NCI-H2171 treated with DMSO at 0.1 percent for 48 hours (cell line): ENCODE measurements around the gene TLE1.
"Not testable (repeated sequence)": the region's sequence is repeated elsewhere in the genome, so short reads cannot be mapped to it uniquely, and the experiment has no call there.

ENCODE experiments used
- DNase-seq: peaks from one replicate; lab custom pipeline; 2025; lab: John Stamatoyannopoulos, UW

TLE1 gene

DNA sequence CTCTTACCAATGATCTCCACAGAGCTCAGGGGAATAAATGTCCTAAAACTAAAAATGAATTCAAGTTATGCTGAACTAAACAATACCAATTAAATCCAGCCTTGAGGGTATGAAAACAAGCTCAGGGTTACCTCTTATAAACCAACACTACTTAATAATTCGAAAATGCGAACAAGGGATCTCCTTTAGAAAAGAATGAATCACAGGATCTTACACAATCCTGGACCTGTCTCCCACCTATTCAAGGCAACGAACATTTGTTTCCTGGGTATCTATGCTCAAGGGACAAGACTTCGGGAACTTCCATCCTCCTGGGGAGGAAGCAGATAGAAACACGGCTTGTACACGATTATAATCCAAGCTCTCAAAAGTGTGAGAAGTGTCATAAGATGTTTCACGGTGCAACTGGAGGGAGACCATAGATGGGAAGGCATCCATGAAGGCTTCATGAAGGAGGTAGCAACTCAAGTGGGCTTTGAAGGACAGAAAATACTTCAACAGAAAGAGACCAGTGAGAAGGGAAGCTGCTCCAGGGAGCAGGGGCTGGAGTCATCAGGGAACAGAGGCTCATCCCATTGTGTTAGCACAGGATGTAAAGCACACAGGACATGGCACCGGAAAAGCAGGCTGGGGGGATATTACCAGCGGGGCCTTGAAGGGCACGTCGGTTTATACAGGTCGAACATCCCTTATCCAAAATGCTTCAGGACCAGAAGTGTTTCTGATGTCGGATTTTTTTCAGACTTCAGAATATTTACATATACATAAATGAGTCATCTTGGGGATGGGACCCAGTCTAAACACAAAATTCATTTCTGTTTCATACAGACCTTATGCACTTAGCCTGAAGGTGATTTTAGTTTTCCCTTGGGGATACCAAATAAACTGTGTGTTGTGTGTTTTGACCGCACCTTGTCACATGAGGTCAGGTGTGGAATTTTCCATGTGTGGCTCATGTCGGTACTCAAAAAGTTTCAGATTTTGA is 87.4 kb downstream of the TLE1 start:
- DNase-seq, result no peak

DNA sequence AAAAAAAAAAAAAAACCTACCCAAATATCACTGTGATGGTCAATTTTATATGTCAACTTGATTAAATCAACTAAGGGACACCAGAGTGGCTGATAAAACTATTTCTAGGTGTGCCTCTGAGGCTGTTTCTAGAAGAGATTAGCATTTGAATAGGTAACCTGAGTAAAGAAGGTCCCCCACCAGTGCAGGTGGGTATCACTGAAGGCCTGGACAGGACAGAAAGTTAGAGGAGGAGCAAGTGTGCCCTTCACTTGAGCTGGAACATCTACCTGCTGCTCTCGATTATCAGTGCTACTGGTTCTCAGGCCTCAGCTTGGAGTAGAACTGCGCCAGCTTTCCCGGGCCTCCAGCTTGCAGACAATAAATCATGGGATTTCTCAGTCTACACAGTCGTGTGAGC is 88.7 kb downstream of the TLE1 start:
- DNase-seq, result no peak

- no peak for DNase-seq
These were observed 89.5 kb downstream of the TLE1 start for GRCh38 chr9:81599837-81600236.

GRCh38 chr9:81598811-81599210 is 90.5 kb downstream of the TLE1 start:
- DNase-seq, result no peak

DNA sequence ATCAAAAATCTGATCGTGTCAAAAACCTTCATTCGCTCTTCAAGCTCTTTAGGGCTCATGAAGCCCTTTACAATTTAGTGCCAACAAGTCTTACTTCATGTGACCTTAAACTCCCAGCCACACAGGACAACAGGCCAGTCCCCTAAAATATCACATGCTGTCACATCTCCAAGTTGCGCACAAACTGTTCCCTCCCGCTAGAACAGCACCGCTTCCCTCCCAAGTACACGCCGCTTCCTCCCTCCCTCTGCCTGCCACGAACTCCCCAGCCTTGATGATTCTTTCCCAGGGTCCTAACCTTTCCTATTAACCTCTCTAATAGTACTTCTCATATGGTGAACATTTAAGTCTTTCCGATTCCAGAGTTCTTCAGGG is 91.2 kb downstream of the TLE1 start:
- no peak for DNase-seq

DNA sequence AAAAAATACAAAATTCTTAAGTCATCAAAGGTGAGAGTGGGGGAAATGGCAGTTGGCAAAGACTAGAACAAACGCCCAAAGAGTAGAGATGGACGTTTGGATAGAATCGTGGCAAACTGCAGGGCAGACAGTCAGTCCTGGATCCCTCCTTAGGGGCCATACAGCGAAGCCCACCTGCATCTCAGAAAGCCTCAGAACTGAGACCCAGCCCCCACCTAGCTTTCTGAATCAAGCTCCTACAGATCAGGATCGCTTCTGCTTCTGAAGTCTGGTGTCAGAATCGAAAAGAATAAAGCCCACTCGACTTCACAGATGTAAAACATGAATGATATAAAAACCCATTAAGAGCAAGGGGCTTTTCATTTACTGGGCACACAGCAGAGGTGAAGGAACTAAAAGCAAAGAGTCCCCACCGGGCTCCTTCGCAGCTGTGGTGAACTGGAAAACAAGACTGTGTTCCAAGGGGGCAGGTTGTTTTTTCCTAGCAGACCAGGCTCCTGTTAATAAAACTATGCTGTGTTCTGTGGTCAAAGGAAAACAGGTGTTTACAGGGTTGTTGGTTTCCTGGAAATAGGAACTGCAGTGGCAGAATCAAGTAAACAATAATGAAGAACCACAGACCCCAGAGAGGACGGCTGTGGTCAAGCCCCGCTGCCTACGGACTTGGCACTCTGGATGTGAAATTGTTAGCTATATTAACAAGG is 91.8 kb downstream of the TLE1 start:
- no peak for DNase-seq

DNA sequence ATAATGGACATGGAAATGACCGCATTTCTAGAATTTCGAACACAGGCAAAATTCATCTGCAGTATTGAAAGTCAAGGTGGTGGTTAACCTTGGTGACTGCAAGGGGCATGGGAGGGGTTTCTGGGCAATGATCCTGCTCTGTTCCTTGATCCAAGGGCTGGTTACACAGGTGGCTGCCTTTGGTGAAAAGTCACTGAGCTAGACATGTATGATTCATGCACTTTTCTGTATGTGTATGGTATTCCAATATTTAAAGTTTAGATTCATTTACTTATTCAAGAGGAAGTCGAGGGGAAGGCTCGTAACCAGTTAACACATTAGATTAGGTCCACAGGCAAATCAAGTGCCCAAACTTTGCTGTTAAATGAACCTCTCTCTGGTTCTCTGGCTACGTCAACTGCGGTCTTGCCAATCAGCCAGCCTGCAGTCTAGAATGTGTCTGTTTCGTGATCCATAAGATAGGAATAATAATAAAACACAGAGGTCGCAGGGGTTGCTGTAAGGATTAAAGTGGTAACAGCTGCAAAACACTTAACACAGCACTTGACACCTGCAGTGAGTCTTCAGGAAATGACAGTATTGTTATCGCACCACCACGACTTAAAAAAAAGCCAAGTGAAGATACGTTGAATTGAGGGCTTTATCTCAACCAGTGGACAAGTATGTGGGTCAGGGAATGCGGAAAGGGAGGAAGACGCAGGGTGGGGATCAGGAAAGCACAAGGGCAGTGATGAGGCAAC is 92.5 kb downstream of the TLE1 start:
- peak; percentile 38 for DNase-seq

DNA sequence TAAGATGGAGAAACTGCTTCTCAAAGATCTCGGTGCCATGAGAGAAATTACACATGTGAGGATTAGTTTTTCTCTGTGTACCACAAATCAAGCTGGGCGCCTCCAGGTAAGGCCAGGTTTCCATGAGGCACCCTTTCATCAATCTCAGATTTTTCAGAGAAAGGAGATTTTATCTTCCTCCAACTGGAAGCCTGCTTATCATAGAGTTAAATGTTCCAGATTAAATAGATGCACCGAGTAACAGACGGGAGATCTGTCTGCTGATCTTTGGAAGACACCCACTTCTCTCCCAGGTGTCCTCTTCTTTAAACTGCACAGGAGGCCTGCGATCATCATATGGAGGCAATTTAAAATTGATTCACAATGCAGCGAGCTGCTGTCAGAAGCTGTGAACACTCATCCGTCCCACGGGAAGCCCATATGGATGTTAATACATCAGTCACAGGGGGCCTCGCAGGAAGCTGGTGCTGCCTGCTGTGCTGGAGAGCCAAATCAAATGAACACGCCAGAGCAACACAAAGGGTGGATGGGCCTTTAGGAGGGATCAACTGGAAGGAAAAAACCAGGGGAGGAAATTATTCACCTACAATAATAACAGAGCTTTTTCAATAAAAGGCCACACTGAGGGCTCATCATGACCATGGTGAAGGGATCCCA is 93.3 kb downstream of the TLE1 start:
- peak; percentile 97 for DNase-seq

- not testable (repeated sequence) for DNase-seq
These were observed 94.1 kb downstream of the TLE1 start for GRCh38 chr9:81595293-81595692.

DNA sequence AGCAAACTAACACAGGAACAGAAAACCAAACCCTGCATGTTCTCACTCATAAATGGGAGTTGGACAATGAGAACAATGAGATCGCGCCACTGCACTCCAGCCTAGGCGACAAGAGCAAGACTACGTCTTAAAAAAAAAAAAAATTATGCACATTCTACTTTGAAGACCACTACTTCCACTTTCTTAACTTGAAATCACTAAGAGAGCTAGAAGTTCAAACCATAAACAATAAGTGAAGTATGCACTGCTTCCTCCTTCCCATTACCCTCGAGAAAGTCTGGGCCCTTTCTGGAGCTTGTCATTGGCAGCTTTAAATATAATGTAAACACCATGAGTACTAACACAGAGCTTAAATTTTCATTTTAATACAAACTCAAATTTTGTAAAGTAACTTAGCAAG is 94.9 kb downstream of the TLE1 start:
- DNase-seq, result no peak

DNA sequence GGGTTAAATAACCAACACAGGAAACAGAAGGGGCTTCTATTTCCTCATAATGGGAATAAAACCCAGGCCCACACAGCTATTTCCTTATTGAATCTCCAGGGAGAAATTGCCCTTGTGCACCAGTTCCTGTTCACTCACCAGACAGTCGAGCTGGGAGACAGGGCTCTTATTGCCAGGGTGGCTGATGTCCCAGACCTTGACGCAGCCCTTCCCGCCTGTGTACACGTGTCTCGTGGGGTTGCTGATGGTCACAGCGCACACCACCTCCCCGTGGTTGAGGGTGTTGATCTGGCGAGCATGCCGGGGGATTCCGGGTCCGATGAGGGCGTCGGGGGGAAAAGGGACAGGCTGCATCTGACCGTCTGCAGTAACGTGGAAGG is 96.5 kb downstream of the TLE1 start:
- DNase-seq, result no peak

GRCh38 chr9:81591791-81592190 is 97.6 kb downstream of the TLE1 start:
- no peak for DNase-seq

GRCh38 chr9:81590688-81591087 is 98.7 kb downstream of the TLE1 start:
- DNase-seq, result no peak

DNA sequence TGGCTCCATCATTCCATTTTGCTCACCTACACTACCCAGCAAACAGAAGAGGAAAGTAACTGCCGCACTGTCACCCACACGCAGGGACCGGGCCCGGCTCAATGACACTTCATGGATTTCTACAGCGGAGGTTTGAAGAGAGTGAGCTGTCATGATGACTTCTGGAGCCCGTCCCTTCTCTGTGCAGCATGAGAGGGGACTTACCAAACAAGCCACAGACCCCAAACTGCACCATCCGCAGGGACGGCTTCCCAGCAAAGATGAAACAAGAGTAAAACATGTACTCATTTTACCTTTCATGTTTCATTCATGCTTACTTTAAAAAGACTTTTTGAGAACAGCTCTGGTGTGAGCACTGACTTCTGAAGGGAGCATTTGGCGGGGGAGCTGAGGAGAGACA is 99.5 kb downstream of the TLE1 start:
- no peak for DNase-seq

DNA sequence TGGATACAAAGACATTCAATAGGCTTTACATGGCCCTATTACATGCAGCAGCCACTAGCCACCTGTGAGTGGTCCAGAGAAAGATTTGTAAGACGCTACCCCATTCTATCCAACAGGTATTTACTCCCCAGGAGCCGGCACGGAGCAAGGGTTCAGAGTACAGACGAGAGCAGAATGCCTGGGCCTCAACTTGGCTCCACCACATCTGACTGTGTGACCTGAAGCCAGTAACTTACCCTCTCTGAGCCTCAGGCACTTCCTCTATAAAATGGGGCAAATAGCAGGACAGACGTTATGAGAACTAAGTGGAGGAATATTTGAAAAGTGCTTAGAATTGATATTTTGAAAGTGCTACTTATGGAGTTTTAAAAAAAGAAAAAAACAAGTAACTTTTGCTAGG is 100.0 kb downstream of the TLE1 start:
- no peak for DNase-seq

DNA sequence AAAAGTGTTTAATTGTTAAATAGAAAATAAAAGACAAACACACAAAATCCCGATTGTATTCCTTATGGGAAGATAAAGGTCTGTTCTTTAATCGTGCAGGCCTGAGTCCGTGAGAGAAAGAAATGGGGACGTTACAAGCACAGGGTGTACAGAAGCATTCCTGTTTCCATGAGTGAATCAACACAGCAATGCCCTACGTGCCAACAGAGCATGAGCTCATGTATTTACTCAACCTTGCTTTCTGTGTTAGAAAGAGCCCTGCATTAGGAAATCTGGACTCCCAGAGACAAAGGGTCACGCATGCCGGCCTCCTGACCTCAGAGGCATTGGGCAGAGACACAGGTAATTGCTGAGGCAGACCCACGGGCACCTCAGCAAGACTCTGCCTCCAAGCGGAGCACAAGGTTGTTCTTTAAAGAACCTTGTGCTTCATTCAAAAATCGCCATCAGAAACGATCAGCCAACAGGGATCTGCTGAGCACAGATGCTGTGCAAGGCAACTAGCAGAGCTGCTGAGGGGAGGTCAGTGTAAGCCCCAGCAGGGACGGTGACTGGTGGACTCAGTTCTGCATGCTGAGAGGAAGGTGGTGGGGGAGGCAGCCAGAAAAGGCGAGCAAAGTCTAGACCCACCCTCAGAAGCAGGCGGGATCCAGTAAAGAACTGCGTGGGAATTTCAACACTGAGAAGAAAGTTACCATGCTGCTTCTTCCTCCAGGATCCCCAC is 101.0 kb downstream of the TLE1 start:
- no peak for DNase-seq

- DNase-seq, result no peak
These were observed 102.6 kb downstream of the TLE1 start for GRCh38 chr9:81586786-81587185.

- DNase-seq, result no peak
These were observed 104.1 kb downstream of the TLE1 start for GRCh38 chr9:81585191-81585763.

GRCh38 chr9:81584099-81584498 is 105.2 kb downstream of the TLE1 start:
- no peak for DNase-seq

DNA sequence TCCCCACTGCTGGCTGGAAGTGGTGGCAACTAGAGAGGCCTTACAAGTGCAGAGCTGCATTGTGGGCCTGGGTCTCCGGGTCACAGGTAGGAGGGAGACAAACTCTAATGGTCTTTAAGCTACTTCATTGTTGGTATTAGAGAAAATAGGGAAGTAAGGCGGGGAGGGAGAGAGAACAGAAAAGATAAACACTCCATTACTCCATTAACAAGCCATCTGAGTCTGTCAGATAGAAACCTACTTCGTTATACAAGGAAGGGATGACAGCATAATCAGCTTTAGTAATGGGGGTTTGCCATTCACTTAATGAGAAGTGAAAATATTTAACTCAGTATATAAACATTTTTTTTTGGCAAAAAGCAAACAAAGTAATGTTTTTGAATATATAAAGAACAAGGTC is 107.4 kb downstream of the TLE1 start:
- no peak for DNase-seq

GRCh38 chr9:81579381-81579780 is 110.0 kb downstream of the TLE1 start:
- no peak for DNase-seq
